IMR-90 (cell line): Measurements from ENCODE around the gene ATP8B4.

Source experiments
- BHLHE40 ChIP-seq: fragments of 150-350 bp; IDR thresholded peaks from 2 replicates; pipeline ENCODE4 v1.6.1; 2016; ENCODE audit warnings: mild to moderate bottlenecking, low read depth, low read length
- FOS ChIP-seq: fragments of 150-350 bp; IDR thresholded peaks from 2 replicates; pipeline ENCODE4 v1.6.1; 2016; ENCODE audit warnings: low read depth, low read length
- MAFK ChIP-seq: IDR thresholded peaks from 2 replicates; pipeline ENCODE4 v1.6.1; 2012; ENCODE audit warnings: low read depth, low read length, improper control_type of control experiment
- MAZ ChIP-seq: IDR thresholded peaks from 2 replicates; pipeline ENCODE4 v1.6.1; 2012; ENCODE audit warnings: low read depth, mild to moderate bottlenecking, low read length, improper control_type of control experiment, moderate library complexity, borderline replicate concordance
- MXI1 ChIP-seq: IDR thresholded peaks from 2 replicates; pipeline ENCODE4 v1.6.1; 2012; ENCODE audit warnings: low read depth, mild to moderate bottlenecking, low read length, moderate library complexity, borderline replicate concordance
- NFE2L2 ChIP-seq: fragments of 150-350 bp; IDR thresholded peaks from 2 replicates; pipeline ENCODE4 v1.6.1; 2016; ENCODE audit warnings: low read depth, mild to moderate bottlenecking, low read length
- POLR2A ChIP-seq: IDR thresholded peaks from 2 replicates; pipeline ENCODE4 v1.6.1; 2012; ENCODE audit warnings: mild to moderate bottlenecking, low read depth, low read length
- RAD21 ChIP-seq: IDR thresholded peaks from 2 replicates; pipeline ENCODE4 v1.6.1; 2012; ENCODE audit warnings: low read length, improper control_type of control experiment
- RCOR1 ChIP-seq: IDR thresholded peaks from 2 replicates; pipeline ENCODE4 v1.6.1; 2012; ENCODE audit warnings: mild to moderate bottlenecking, low read length, improper control_type of control experiment; ENCODE audit not compliant: insufficient replicate concordance
- RFX5 ChIP-seq: IDR thresholded peaks from 2 replicates; pipeline ENCODE4 v1.8.0; 2012; ENCODE audit warnings: low read depth, mild to moderate bottlenecking, low read length, moderate library complexity
- SMC3 ChIP-seq: fragments of 150-350 bp; IDR thresholded peaks from 2 replicates; pipeline ENCODE4 v1.6.1; 2016; ENCODE audit warnings: low read depth, mild to moderate bottlenecking, antibody characterized with exemption, low read length, moderate library complexity
- TF ChIP-seq, protein P1 (sequence below): conservative IDR thresholded peaks from 2 replicates; pipeline ENCODE4 v1.5.1; 2012; ENCODE audit warnings: mild to moderate bottlenecking, low read depth, low read length, improper control_type of control experiment
- TF ChIP-seq, protein P2 (sequence below): fragments of 150-350 bp; IDR thresholded peaks from 2 replicates; pipeline ENCODE4 v1.6.1; 2016; ENCODE audit warnings: low read depth, mild to moderate bottlenecking, low read length, moderate library complexity, borderline replicate concordance
- TF ChIP-seq, protein P3 (sequence below): fragments of 150-350 bp; IDR thresholded peaks from 2 replicates; pipeline ENCODE4 v1.6.1; 2017; ENCODE audit warnings: mild to moderate bottlenecking, antibody characterized with exemption, low read length, low read depth

DNA sequence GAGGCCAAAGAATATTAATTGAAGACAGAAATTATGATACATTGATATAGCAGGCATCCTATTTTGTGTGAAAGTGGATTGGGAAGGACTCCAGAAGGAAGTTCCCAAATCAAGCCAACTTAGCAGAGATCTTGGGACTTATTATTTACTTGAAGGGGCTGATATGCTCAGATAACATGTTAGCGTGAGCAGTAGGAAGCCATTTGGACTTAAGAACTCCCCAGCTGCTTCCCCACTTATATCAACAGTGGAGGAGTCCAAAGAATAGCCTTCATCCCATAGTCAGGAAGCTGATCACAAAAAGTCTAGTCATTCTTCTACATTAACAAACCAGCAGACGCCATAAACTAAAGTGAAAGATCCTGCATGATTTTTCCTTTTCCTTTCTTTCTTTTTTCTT is 200.0 kb downstream of the ATP8B4 start:
- TF ChIP-seq, protein P1, sequence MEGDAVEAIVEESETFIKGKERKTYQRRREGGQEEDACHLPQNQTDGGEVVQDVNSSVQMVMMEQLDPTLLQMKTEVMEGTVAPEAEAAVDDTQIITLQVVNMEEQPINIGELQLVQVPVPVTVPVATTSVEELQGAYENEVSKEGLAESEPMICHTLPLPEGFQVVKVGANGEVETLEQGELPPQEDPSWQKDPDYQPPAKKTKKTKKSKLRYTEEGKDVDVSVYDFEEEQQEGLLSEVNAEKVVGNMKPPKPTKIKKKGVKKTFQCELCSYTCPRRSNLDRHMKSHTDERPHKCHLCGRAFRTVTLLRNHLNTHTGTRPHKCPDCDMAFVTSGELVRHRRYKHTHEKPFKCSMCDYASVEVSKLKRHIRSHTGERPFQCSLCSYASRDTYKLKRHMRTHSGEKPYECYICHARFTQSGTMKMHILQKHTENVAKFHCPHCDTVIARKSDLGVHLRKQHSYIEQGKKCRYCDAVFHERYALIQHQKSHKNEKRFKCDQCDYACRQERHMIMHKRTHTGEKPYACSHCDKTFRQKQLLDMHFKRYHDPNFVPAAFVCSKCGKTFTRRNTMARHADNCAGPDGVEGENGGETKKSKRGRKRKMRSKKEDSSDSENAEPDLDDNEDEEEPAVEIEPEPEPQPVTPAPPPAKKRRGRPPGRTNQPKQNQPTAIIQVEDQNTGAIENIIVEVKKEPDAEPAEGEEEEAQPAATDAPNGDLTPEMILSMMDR, result no peak
- TF ChIP-seq RAD21 (no peak), SMC3 (no peak), POLR2A (no peak), MAZ (no peak), RFX5 (no peak), RCOR1 (no peak), BHLHE40 (no peak), FOS (no peak), MXI1 (no peak), MAFK (no peak), NFE2L2 (no peak)
- TF ChIP-seq, protein P2, sequence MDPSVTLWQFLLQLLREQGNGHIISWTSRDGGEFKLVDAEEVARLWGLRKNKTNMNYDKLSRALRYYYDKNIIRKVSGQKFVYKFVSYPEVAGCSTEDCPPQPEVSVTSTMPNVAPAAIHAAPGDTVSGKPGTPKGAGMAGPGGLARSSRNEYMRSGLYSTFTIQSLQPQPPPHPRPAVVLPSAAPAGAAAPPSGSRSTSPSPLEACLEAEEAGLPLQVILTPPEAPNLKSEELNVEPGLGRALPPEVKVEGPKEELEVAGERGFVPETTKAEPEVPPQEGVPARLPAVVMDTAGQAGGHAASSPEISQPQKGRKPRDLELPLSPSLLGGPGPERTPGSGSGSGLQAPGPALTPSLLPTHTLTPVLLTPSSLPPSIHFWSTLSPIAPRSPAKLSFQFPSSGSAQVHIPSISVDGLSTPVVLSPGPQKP, result no peak
- TF ChIP-seq, protein P3, sequence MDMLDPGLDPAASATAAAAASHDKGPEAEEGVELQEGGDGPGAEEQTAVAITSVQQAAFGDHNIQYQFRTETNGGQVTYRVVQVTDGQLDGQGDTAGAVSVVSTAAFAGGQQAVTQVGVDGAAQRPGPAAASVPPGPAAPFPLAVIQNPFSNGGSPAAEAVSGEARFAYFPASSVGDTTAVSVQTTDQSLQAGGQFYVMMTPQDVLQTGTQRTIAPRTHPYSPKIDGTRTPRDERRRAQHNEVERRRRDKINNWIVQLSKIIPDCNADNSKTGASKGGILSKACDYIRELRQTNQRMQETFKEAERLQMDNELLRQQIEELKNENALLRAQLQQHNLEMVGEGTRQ, result no peak
